ENCODE data around the gene FPR3. TPM values are rescaled to one million over a fixed set of nuclear protein-coding genes. Genes with fewer than 3 reads are reported as not detected.

FPR3 gene
- total and polyA plus RNA-seq, 9 of the 15 experiments (the other 6 are each of a cell fraction or from before 2014, with no cell fraction given), result 0.08 to 0.51 (median 0.22) TPM; not detected in 1

DNA sequence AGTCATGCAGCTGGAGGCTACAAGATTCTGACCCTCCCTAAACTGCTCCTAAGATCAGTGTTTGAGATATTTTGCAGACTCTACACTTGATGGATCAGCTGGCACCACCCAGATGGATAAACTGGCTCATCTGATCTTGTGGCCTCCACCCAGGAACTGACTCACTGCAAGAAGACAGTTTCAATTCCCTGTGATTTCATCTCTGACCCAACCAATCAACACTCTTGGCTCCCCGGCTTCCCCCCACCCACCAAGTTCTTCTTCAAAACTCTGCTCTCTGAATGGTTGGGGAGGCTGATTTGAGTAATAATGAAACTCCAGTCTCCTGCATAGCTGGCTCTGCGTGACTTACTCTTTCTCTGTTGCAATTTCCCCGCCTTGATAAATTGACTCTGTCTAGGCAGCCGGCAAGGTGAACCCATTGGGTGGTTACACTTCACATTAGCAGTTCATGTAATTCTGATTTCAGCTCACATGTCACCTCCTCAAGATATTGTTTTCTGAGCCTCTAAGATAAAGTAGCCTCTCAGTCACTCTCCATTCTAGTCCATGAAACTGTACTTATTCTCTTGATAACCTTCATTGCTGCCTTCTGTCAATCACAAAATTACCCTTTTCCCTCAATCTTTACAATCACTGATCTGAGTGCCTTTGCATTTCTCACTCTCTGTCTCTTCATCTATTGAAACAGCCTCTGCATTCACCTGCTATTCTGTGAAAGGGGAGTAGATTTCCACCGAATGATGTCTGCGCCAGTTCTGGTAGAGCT is 9.9 kb upstream of the FPR3 start (continued):
- TF ChIP-seq FOSL1 (tag; conservative IDR thresholded peaks at IDR 0.05), result peak; percentile 97
- no peak for TF ChIP-seq TAF1 (IDR thresholded peaks at IDR 0.05; ENCODE audit: control insufficient read depth, extremely low read depth, insufficient read depth, low read length, severe bottlenecking)
- TF ChIP-seq HDAC1 (IDR thresholded peaks at IDR 0.05), result peak in 1 of 2 experiments; percentile 43; a peak in 1 of 4 replicates
- TF ChIP-seq, protein P1, sequence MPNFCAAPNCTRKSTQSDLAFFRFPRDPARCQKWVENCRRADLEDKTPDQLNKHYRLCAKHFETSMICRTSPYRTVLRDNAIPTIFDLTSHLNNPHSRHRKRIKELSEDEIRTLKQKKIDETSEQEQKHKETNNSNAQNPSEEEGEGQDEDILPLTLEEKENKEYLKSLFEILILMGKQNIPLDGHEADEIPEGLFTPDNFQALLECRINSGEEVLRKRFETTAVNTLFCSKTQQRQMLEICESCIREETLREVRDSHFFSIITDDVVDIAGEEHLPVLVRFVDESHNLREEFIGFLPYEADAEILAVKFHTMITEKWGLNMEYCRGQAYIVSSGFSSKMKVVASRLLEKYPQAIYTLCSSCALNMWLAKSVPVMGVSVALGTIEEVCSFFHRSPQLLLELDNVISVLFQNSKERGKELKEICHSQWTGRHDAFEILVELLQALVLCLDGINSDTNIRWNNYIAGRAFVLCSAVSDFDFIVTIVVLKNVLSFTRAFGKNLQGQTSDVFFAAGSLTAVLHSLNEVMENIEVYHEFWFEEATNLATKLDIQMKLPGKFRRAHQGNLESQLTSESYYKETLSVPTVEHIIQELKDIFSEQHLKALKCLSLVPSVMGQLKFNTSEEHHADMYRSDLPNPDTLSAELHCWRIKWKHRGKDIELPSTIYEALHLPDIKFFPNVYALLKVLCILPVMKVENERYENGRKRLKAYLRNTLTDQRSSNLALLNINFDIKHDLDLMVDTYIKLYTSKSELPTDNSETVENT (CRISPR knock-in tag; IDR thresholded peaks at IDR 0.05), result no peak
- TF ChIP-seq, protein P2, sequence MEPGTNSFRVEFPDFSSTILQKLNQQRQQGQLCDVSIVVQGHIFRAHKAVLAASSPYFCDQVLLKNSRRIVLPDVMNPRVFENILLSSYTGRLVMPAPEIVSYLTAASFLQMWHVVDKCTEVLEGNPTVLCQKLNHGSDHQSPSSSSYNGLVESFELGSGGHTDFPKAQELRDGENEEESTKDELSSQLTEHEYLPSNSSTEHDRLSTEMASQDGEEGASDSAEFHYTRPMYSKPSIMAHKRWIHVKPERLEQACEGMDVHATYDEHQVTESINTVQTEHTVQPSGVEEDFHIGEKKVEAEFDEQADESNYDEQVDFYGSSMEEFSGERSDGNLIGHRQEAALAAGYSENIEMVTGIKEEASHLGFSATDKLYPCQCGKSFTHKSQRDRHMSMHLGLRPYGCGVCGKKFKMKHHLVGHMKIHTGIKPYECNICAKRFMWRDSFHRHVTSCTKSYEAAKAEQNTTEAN (CRISPR knock-in tag; IDR thresholded peaks at IDR 0.05), result no peak
- TF ChIP-seq CCNT2 (IDR thresholded peaks at IDR 0.05; ENCODE audit: borderline replicate concordance, extremely low read depth, insufficient read length, low read depth, low read length), result no peak
- TF ChIP-seq ZNF175 (CRISPR knock-in tag; IDR thresholded peaks at IDR 0.05; ENCODE audit: low read depth), result no peak; the same call in 1 of the 2 replicates
- no peak for TF ChIP-seq POLR3G (IDR thresholded peaks at IDR 0.05; ENCODE audit: extremely low read depth, insufficient read length, insufficient replicate concordance)
- TF ChIP-seq, protein P3, sequence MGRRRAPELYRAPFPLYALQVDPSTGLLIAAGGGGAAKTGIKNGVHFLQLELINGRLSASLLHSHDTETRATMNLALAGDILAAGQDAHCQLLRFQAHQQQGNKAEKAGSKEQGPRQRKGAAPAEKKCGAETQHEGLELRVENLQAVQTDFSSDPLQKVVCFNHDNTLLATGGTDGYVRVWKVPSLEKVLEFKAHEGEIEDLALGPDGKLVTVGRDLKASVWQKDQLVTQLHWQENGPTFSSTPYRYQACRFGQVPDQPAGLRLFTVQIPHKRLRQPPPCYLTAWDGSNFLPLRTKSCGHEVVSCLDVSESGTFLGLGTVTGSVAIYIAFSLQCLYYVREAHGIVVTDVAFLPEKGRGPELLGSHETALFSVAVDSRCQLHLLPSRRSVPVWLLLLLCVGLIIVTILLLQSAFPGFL (CRISPR knock-in tag; IDR thresholded peaks at IDR 0.05), result no peak
- TF ChIP-seq, protein P4, sequence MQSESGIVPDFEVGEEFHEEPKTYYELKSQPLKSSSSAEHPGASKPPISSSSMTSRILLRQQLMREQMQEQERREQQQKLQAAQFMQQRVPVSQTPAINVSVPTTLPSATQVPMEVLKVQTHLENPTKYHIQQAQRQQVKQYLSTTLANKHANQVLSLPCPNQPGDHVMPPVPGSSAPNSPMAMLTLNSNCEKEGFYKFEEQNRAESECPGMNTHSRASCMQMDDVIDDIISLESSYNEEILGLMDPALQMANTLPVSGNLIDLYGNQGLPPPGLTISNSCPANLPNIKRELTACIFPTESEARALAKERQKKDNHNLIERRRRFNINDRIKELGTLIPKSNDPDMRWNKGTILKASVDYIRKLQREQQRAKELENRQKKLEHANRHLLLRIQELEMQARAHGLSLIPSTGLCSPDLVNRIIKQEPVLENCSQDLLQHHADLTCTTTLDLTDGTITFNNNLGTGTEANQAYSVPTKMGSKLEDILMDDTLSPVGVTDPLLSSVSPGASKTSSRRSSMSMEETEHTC (IDR thresholded peaks at IDR 0.05), result no peak
- TF ChIP-seq, protein P5, sequence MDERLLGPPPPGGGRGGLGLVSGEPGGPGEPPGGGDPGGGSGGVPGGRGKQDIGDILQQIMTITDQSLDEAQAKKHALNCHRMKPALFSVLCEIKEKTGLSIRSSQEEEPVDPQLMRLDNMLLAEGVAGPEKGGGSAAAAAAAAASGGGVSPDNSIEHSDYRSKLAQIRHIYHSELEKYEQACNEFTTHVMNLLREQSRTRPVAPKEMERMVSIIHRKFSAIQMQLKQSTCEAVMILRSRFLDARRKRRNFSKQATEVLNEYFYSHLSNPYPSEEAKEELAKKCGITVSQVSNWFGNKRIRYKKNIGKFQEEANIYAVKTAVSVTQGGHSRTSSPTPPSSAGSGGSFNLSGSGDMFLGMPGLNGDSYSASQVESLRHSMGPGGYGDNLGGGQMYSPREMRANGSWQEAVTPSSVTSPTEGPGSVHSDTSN (CRISPR knock-in tag; IDR thresholded peaks at IDR 0.05; ENCODE audit: low read depth), result no peak
- TF ChIP-seq, protein P5 (tag; conservative IDR thresholded peaks at IDR 0.05; ENCODE audit: low read depth), result peak; percentile 67; the same call in 1 of the 2 replicates
- no peak for TF ChIP-seq RFX7 (CRISPR knock-in tag; IDR thresholded peaks at IDR 0.05)
- no peak for TF ChIP-seq PHTF2 (CRISPR knock-in tag; IDR thresholded peaks at IDR 0.05)
- TF ChIP-seq BMI1 (IDR thresholded peaks at IDR 0.05; ENCODE audit: low read length), result no peak
- TF ChIP-seq MCM2 (IDR thresholded peaks at IDR 0.05; ENCODE audit: low read depth), result no peak
